Measurements from ENCODE around the gene DHX58.
"Not testable (repeated sequence)": the region's sequence is repeated elsewhere in the genome, so short reads cannot be mapped to it uniquely, and the experiment has no call there.

DNA sequence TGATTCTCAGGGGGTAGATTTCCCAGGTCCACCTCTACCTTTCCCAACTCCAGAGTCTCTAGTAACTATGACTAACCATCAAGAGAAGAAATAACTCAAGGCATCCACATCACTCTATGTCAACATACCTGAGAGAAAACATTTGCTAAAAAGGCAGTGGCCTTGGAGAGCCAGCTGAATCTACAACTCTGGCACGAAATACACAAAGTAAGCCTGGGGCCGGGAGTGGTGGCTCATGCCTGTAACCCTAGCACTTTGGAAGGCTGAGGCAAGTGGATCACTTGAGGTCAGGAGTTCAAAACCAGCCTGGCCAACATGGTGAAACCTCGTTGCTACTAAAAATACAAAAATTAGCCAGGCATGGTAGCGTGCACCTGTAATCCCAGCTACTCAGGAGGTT lies 30.6 kb upstream of the DHX58 start:
- TF ChIP-seq CTCF (IDR thresholded peaks at IDR 0.05); EZH2 (IDR thresholded peaks at IDR 0.05; ENCODE audit: borderline replicate concordance, insufficient read depth, low read depth, low read length, poor library complexity, severe bottlenecking): not testable (repeated sequence)
